Dermis microvascular lymphatic vessel endothelial cell (primary cell): ENCODE results near the gene KCNQ4. TPM values are rescaled to one million over a fixed set of nuclear protein-coding genes. Genes with fewer than 3 reads are reported as not detected.

Source experiments
- DNase-seq, 2 donors: peaks; one replicate each; pipeline versions ENCODE4 v3.0.0 to v3.0.0-alpha.2; 2010; ENCODE audit warnings: low read depth in 2 of 2
- total RNA-seq: library from RNA; depleted of rRNA; stranded (reverse); fragments of >200 nt; gene quantifications from 2 replicates; pipeline ENCODE4 v1.2.1, GENCODE V29; 2014

Gene KCNQ4
- total RNA-seq, 1 donor from 2014 or later: not detected

DNA sequence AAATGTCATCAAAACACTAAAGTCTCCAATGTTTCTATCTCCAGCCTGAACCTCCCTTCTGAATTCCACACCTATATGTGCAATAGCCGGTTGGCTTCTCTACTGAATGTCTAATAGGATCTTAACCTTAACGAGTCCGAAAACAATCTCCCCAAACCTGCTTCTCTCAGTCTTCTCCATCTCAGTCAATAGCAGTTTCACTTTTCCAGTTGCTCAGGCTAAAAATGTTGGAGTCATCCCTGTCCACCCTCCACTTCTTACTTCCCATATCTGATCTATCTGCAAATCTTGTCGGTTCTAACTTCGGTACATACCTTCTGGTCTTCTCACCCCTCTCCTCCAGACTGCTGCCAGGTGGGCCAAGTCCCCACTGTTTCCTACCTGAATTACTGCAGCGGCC lies 104.1 kb downstream of the KCNQ4 start:
- no peak for DNase-seq

Other genes with a start within 250 kb of the KCNQ4 start
- 0.38 and 0.39 TPM in 2 replicates for gene RIMS3, start 118.1 kb upstream of the KCNQ4 start, total RNA-seq
- gene NFYC, start 92.1 kb upstream of the KCNQ4 start, total RNA-seq: 13.0 and 18.6 TPM in 2 replicates
- 2.8 and 3.4 TPM in 2 replicates for gene CITED4, start 78.6 kb downstream of the KCNQ4 start, total RNA-seq
- 16.0 and 16.8 TPM in 2 replicates for gene CTPS1, start 195.9 kb downstream of the KCNQ4 start, total RNA-seq
- gene SLFNL1, start 237.9 kb downstream of the KCNQ4 start, total RNA-seq: 0.13 and 0.25 TPM in 2 replicates